HepG2 (cell line): Measurements from ENCODE around the gene PITRM1. TPM values are rescaled to one million over a fixed set of nuclear protein-coding genes. Genes with fewer than 3 reads are reported as not detected.

Source experiments
- ATAC-seq: fragments of 200-7000 bp; cut with Tn5 transposase; 3 replicates; pipeline ENCODE4 v1.9.1; 2020; ENCODE audit warnings: mild to moderate bottlenecking, moderate library complexity
- BruUV-seq: library from RNA; stranded (reverse); fragments of 400-500 nt; replicated peaks from 2 replicates; lab custom pipeline; 2021; lab: Mats Ljungman, UMichigan
- CTCF ChIA-PET: fragments of 300-600 bp; formaldehyde crosslinking; extraction: SDS; loops from one replicate; lab custom pipeline; 2021; ENCODE audit warnings: low total read pairs, inconsistent platforms, low intra/inter-chr PET ratio; lab: Yijun Ruan, JAX
- POLR2A ChIA-PET: fragments of 350-600 bp; sonication (Branson Sonifier 250); formaldehyde crosslinking; loops from one replicate; lab custom pipeline; 2020; ENCODE audit warnings: antibody characterized with exemption, inconsistent platforms; lab: Yijun Ruan, JAX
- DNase-seq: peaks from one replicate; pipeline ENCODE4 v3.0.0-alpha.2; 2015; ENCODE audit warnings: low spot score
- FAIRE-seq: peaks from 3 replicates; lab custom pipeline; 2011; peaks lifted over from hg19 to GRCh38; lab: Jason Lieb, UNC
- H2AFZ ChIP-seq: one replicate; pipeline ENCODE4 v1.6.1; 2011; ENCODE audit warnings: low read length, inconsistent platforms
- H3K27ac ChIP-seq: fragments of 300-600 bp; 3 replicates; pipeline ENCODE4 v1.8.0; 2011; ENCODE audit warnings: mixed run types, mild to moderate bottlenecking, mixed read lengths, low read length, inconsistent platforms; ENCODE audit not compliant: insufficient read depth; ENCODE audit errors: extremely low read length
- H3K27me3 ChIP-seq, 2 experiments: fragments of 200-600 bp in 1 of 2; 2 replicates in 1 of 2; 3 replicates in 1 of 2; pipeline versions ENCODE4 v1.6.0 to v1.8.0; 2011; ENCODE audit warnings: low read length in 2 of 2, mild to moderate bottlenecking in 2 of 2, moderate library complexity in 2 of 2, inconsistent platforms in 1 of 2; ENCODE audit not compliant: insufficient read depth in 2 of 2, control insufficient read depth in 1 of 2
- H3K36me3 ChIP-seq, 2 experiments: fragments of 200-600 bp in 1 of 2; replicated peaks in 1 of 2; 2 replicates in 1 of 2; 3 replicates in 1 of 2; pipeline versions ENCODE4 v1.5.1 to v1.8.0; 2011; ENCODE audit warnings: low read length in 2 of 2, inconsistent platforms in 1 of 2; ENCODE audit not compliant: insufficient read depth in 2 of 2, control insufficient read depth in 1 of 2
- H3K4me1 ChIP-seq: 2 replicates; pipeline ENCODE4 v1.5.1; 2012; ENCODE audit warnings: low read length, inconsistent platforms; ENCODE audit not compliant: insufficient read depth
- H3K4me2 ChIP-seq: 2 replicates; pipeline ENCODE4 v1.6.0; 2011; ENCODE audit warnings: low read depth, low read length, inconsistent platforms
- H3K4me3 ChIP-seq, 3 experiments: fragments of 200-600 bp in 1 of 3; sonication (generic), shearing (Covaris generic) in 1 of 3; replicated peaks in 1 of 3; 2 replicates each; pipeline ENCODE4 v1.5.1; 2011 to 2016; ENCODE audit warnings: low read length in 3 of 3, inconsistent platforms in 2 of 3, low read depth in 2 of 3, mild to moderate bottlenecking in 2 of 3, control low read depth in 1 of 3, mixed read lengths in 1 of 3; ENCODE audit not compliant: insufficient read depth in 1 of 3
- H3K79me2 ChIP-seq: one replicate; pipeline ENCODE4 v1.6.1; 2011; ENCODE audit warnings: low read length, inconsistent platforms; ENCODE audit not compliant: insufficient read depth
- H3K9ac ChIP-seq: 2 replicates; pipeline ENCODE4 v1.6.0; 2011; ENCODE audit warnings: mild to moderate bottlenecking, low read depth, low read length, inconsistent platforms; ENCODE audit not compliant: insufficient read depth
- H3K9me3 ChIP-seq: 2 replicates; pipeline ENCODE4 v1.5.1; 2012; ENCODE audit warnings: mild to moderate bottlenecking, low read length
- H4K20me1 ChIP-seq: 2 replicates; pipeline ENCODE4 v1.6.0; 2011; ENCODE audit warnings: inconsistent platforms, mild to moderate bottlenecking, low read length, moderate library complexity; ENCODE audit not compliant: insufficient read depth
- CBX2 ChIP-seq, 2 experiments: fragments of 200-600 bp in 1 of 2; sonication (generic); formaldehyde crosslinking in 1 of 2; IDR thresholded peaks; 2 replicates each; pipeline versions ENCODE4 v1.7.0 to v1.8.1; 2018 to 2022; ENCODE audit warnings: low read depth in 2 of 2, low read length in 1 of 2, mild to moderate bottlenecking in 1 of 2, missing genetic modification reagents in 1 of 2
- CSRNP1 ChIP-seq: sonication (generic); formaldehyde crosslinking; IDR thresholded peaks from 2 replicates; pipeline ENCODE4 v1.8.1; 2023; ENCODE audit warnings: mild to moderate bottlenecking, missing genetic modification reagents
- EZH2 ChIP-seq: conservative IDR thresholded peaks from 2 replicates; pipeline ENCODE4 v1.6.1; 2012; ENCODE audit warnings: mild to moderate bottlenecking, low read depth, low read length, moderate library complexity
- JUND ChIP-seq: sonication (generic); formaldehyde crosslinking; IDR thresholded peaks from 2 replicates; pipeline ENCODE4 v1.8.0; 2022; ENCODE audit warnings: mild to moderate bottlenecking, missing genetic modification reagents
- NFKB2 ChIP-seq: sonication (generic); formaldehyde crosslinking; IDR thresholded peaks from 2 replicates; pipeline ENCODE4 v1.4.0; 2020; ENCODE audit warnings: missing genetic modification reagents, borderline replicate concordance
- PREB ChIP-seq: sonication (generic); formaldehyde crosslinking; IDR thresholded peaks from 2 replicates; pipeline ENCODE4 v1.4.0; 2020; ENCODE audit warnings: missing genetic modification reagents
- TEF ChIP-seq: sonication (generic); formaldehyde crosslinking; IDR thresholded peaks from 2 replicates; pipeline ENCODE4 v1.5.0; 2020; ENCODE audit warnings: missing genetic modification reagents
- ZNF362 ChIP-seq: sonication (generic); formaldehyde crosslinking; IDR thresholded peaks from 2 replicates; pipeline ENCODE4 v1.4.0; 2020; ENCODE audit warnings: missing genetic modification reagents, mild to moderate bottlenecking, borderline replicate concordance
- ZNF609 ChIP-seq: sonication (generic); formaldehyde crosslinking; IDR thresholded peaks from 2 replicates; pipeline ENCODE4 v1.4.0; 2020; ENCODE audit warnings: mild to moderate bottlenecking, missing genetic modification reagents, borderline replicate concordance
- ZNF766 ChIP-seq: sonication (generic); formaldehyde crosslinking; IDR thresholded peaks from 2 replicates; pipeline ENCODE4 v1.5.0; 2020; ENCODE audit warnings: missing genetic modification reagents, borderline replicate concordance
- whole genome bisulfite sequencing: methylation state at CpG from one replicate; pipeline ENCODE4 v1.1.6; 2017; ENCODE audit warnings: low lambda C conversion rate; 5-methylcytosine and 5-hydroxymethylcytosine counted together
- in situ Hi-C: cut with HindIII; loops from 2 replicates; pipeline ENCODE4 v1.10.0; 2017; ENCODE audit warnings: low pct_unique_long_range_greater_than_20kb; ENCODE audit not compliant: extremely low pct_ligation_motif_present
- intact Hi-C: fragments of 100-400 bp; cut with micrococcal nuclease; formaldehyde crosslinking; loops from one replicate; pipeline ENCODE4 v1.10.0; 2022; ENCODE audit not compliant: unreplicated experiment
- polyA plus RNA-seq, 8 experiments: library from polyadenylated mRNA; depleted of rRNA in 3 of 8; stranded (reverse) in 7 of 8; unstranded in 1 of 8; fragments of >200 nt; fragmentation: Illumina TruSeq in 4 of 8; extraction: Trizol in 4 of 8; gene quantifications; 2 replicates each; pipeline versions ENCODE4 v1.2.1 to v1.2.3, GENCODE V29; 2011 to 2016; ENCODE audit warnings: low read depth in 4 of 8, missing spikeins in 1 of 8, mixed read lengths in 1 of 8; ENCODE audit not compliant: insufficient read depth in 1 of 8
- total RNA-seq, 5 experiments: library from RNA; depleted of rRNA; stranded (reverse); fragments of >200 nt; fragmentation: Illumina TruSeq; extraction: Trizol; gene quantifications; 2 replicates each; pipeline ENCODE4 v1.2.3, GENCODE V29; 2016; ENCODE audit warnings: low read depth in 1 of 5

The PITRM1 gene
- total and polyA plus RNA-seq, 2 of the 13 experiments (the other 11 are each of a cell fraction or from before 2014, with no cell fraction given): 16.4 to 29.0 TPM

GRCh38 chr10:3102720-3103427 lies 69.7 kb downstream of the PITRM1 start (continued):
- no peak for TF ChIP-seq ZNF609 (CRISPR knock-in tag)

GRCh38 chr10:3100856-3101640 lies 71.5 kb downstream of the PITRM1 start:
- H4K20me1 ChIP-seq: no peaks in the 10 kb centered on the region
- DNase-seq (no peak), ATAC-seq (no peak)
- peaks cover 28% of the 10 kb centered on the region for H3K4me1 ChIP-seq
- no peak overlapping the region for H3K9ac ChIP-seq
- no peaks in the 10 kb centered on the region for H3K27me3 ChIP-seq
- no peaks in the 10 kb centered on the region for H3K9me3 ChIP-seq
- ChIA-PET CTCF (no interaction called here), POLR2A (no interaction called here)
- no peak overlapping the region for H3K4me3 ChIP-seq
- intact Hi-C loops: no loop called here
- no TSS peak for BruUV-seq
- no peak overlapping the region for H2AFZ ChIP-seq
- H3K79me2 ChIP-seq: no peaks in the 10 kb centered on the region
- 92% methylated on average over 26 of the region's 31 CpGs for WGBS
- no peak overlapping the region for H3K27ac ChIP-seq
- H3K36me3 ChIP-seq: no peaks in the 10 kb centered on the region
- no peak overlapping the region for H3K4me2 ChIP-seq
- TF ChIP-seq PREB (no peak), TEF (no peak), CBX2 (IDR thresholded peaks at IDR 0.05; ENCODE audit: low read depth, low read length) (no peak), CBX2 (CRISPR knock-in tag; IDR thresholded peaks at IDR 0.05; ENCODE audit: low read depth) (no peak), EZH2 (no peak), JUND (no peak), NFKB2 (CRISPR knock-in tag) (no peak), CSRNP1 (no peak), ZNF362 (CRISPR knock-in tag) (no peak), ZNF766 (no peak)
- TF ChIP-seq, all 625 proteins: peak for 0
- no peak for FAIRE-seq
- in situ Hi-C loops: no loop called here
